NB4 (cell line): ENCODE data around the gene BMP2.

Experiments used
- DNase-seq: peaks from one replicate; pipeline ENCODE4 v3.0.0; 2010; ENCODE audit warnings: low read depth
- H3K4me3 ChIP-seq: one replicate; pipeline ENCODE4 v1.5.1; 2011; ENCODE audit warnings: mild to moderate bottlenecking, low read depth, low read length, moderate library complexity
- MAX ChIP-seq: IDR thresholded peaks from 2 replicates; pipeline ENCODE4 v1.6.1; 2011; ENCODE audit warnings: low read depth, low read length
- MYC ChIP-seq: IDR thresholded peaks from 2 replicates; pipeline ENCODE4 v1.6.1; 2011; ENCODE audit warnings: low read depth, low read length
- POLR2A ChIP-seq: IDR thresholded peaks from 2 replicates; pipeline ENCODE4 v1.6.1; 2011; ENCODE audit warnings: mild to moderate bottlenecking; ENCODE audit not compliant: insufficient read length; ENCODE audit errors: extremely low read depth
- TF ChIP-seq, protein P1 (sequence below): IDR thresholded peaks from one replicate; pipeline ENCODE4 v1.5.1; 2012; ENCODE audit warnings: low read depth, low read length

BMP2 gene

DNA sequence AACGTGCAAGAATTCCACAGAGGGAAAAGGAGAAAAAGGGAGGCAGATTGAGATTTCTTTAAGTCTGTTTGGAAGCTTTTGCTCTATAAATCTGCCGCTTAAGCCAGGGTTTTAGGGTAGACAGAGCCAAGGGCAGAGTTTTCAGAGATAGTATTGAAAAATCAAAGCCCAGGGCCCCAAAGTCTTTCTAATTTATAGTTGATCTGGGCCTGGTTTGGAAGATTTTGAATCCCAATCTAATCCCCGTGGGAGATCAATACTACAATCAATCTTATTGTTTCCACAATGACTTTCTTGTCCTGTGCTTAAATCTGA, 3.3 kb downstream of the BMP2 start:
- DNase-seq = no peak
- TF ChIP-seq POLR2A (no peak), MAX (no peak), MYC (no peak)
- TF ChIP-seq, protein P1, sequence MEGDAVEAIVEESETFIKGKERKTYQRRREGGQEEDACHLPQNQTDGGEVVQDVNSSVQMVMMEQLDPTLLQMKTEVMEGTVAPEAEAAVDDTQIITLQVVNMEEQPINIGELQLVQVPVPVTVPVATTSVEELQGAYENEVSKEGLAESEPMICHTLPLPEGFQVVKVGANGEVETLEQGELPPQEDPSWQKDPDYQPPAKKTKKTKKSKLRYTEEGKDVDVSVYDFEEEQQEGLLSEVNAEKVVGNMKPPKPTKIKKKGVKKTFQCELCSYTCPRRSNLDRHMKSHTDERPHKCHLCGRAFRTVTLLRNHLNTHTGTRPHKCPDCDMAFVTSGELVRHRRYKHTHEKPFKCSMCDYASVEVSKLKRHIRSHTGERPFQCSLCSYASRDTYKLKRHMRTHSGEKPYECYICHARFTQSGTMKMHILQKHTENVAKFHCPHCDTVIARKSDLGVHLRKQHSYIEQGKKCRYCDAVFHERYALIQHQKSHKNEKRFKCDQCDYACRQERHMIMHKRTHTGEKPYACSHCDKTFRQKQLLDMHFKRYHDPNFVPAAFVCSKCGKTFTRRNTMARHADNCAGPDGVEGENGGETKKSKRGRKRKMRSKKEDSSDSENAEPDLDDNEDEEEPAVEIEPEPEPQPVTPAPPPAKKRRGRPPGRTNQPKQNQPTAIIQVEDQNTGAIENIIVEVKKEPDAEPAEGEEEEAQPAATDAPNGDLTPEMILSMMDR = no peak
- peak overlapping the region; percentile 65 for H3K4me3 ChIP-seq

- TF ChIP-seq, protein P1 = no peak
- TF ChIP-seq MAX (no peak), MYC (no peak), POLR2A (no peak)
- no peak for DNase-seq
- H3K4me3 ChIP-seq = no peak overlapping the region
Observed at GRCh38 chr20:6780433-6781190, 13.1 kb downstream of the BMP2 start.

DNA sequence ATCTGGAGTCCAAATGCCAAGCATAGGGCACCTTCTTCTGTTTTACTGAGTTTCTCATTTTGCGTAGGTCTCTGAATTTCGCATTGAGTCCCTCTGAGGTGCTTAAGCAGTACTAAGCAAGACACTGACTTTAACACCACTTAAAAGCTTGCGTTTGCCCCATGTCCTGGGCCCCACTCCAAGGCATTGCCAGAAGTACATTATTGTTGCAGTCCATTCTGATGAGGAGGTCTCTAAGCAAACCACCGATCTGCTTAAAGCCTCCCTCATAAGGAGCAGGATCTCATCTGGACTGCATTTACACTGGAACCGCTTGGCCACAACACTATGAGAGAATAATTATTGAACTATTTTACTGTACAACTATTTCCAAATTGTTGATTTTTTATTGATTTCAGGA, 16.3 kb downstream of the BMP2 start:
- no peak overlapping the region for H3K4me3 ChIP-seq
- peak; percentile 22 for DNase-seq
- no peak for TF ChIP-seq POLR2A

DNA sequence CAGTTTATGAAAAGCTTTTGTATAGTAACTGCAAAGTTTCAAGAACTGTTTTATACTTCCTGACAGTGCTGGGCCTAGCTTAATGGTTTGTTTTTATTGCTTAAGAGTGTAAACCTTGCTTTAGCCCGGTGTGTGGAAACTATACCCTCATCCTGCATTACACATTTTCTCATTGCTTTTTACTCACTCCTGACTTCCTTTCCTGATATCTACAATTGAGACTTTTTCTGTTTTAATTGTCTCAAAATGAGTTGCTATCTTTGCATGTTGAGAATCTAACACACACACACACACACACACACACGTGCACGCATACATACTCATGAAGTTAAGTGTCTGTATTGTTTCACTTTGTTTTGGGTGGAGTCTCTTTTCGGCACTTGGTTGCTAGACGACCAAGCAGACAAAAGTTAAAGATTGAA, 16.7 kb downstream of the BMP2 start:
- peak; percentile 57 for DNase-seq
- H3K4me3 ChIP-seq = no peak overlapping the region
- TF ChIP-seq, protein P1 = no peak
- TF ChIP-seq MYC (no peak), POLR2A (no peak), MAX (no peak)

- TF ChIP-seq MAX (no peak), POLR2A (no peak), MYC (no peak)
- TF ChIP-seq, protein P1 = no peak
- no peak overlapping the region for H3K4me3 ChIP-seq
- DNase-seq = no peak
Observed at GRCh38 chr20:6784767-6785166, 17.3 kb downstream of the BMP2 start.

- DNase-seq = no peak
- H3K4me3 ChIP-seq = no peak overlapping the region
Observed at GRCh38 chr20:6786548-6786947, 19.1 kb downstream of the BMP2 start.

More at GRCh38 chr20:6786548-6786947, 19.1 kb downstream of the BMP2 start:
- no peak for TF ChIP-seq MAX
- no peak for TF ChIP-seq POLR2A
- TF ChIP-seq, protein P1 = no peak
- TF ChIP-seq MYC = no peak
